GM19025 (cell line): ENCODE measurements around the gene UGT1A9.

ENCODE experiments used
- ATAC-seq: cut with Tn5 transposase; IDR thresholded peaks from one replicate; pipeline ENCODE4 v1.9.1; 2021; ENCODE audit warnings: mild to moderate bottlenecking, low read depth, moderate library complexity; ENCODE audit not compliant: unreplicated experiment

The UGT1A9 gene

DNA sequence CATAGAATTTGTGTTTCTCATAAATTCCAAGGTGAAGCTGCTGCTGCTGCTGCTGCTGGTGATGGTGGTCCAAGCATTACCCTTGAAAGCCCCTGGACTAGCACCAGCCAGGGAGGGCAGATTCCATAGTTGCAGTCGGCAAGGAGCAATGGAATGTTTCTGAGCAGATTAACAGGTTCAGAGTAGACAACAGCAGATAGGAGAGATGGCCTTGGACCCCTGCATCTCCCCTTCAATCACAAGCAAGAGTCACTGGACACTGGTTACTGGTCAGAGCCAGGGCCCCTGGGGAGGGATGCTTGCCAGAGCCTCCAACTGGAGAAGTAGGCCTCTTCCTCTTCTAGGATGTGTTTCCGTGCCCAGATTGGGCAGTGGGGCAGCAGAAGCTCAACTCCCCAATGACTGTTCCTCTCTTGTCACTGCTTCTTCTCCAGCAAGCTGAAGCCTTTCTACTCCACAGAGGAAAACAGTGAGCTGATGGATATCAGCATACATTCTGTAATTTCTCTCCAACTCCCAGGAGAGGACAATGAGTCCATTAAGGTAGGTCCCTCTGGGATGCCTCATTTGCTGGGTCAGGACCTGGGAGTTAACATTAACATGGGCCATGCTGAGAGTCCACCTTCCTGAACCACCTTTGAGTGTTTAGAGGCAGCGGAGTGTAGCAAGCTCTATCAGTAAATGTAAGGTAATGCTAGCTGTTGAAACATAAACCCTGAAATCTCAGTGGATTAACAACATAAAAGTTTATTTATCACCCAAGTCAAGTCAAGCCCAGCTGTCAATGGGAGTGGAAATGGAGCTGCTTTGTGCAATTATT lies 141.7 kb downstream of the UGT1A9 start:
- no peak for ATAC-seq

GRCh38 chr2:233814056-233814835 lies 142.5 kb downstream of the UGT1A9 start:
- no peak for ATAC-seq

- no peak for ATAC-seq
These were observed 144.2 kb downstream of the UGT1A9 start for GRCh38 chr2:233815861-233816260.

GRCh38 chr2:233816334-233816733 lies 144.6 kb downstream of the UGT1A9 start:
- no peak for ATAC-seq

- ATAC-seq, result no peak
These were observed 145.1 kb downstream of the UGT1A9 start for GRCh38 chr2:233816771-233817170.

GRCh38 chr2:233817361-233817911 lies 145.7 kb downstream of the UGT1A9 start:
- no peak for ATAC-seq

DNA sequence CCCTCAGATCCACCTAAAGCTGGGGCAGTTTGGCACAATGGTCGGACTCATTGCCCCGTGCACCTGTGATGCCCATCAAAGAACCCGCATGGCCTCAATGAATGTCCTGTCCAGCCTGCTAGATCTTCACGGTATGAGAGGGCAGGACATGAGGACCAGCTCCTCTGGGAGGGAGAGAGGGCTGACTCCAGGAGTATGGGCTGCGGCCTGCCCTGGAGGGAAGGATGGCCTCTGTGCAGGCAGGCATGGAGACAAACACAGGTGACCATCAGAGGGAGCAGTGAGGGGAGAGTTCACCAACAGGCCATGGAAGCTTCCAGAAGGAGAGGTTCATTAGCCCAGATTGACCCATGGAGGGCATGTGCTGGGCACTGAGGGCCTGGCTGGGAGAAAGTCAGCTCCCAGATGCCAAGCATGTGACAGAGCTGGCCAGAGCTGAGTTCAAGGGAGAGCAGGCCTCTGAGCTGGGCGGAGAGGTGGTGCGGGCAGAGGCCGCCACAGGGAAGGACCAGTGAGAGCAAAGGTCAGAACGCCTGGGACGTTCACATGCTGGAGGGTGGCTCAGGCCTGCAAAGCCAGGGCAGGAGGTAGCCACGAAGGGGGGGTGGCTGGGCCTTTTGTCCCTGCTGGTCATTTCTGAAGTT lies 146.4 kb downstream of the UGT1A9 start:
- ATAC-seq, result no peak

DNA sequence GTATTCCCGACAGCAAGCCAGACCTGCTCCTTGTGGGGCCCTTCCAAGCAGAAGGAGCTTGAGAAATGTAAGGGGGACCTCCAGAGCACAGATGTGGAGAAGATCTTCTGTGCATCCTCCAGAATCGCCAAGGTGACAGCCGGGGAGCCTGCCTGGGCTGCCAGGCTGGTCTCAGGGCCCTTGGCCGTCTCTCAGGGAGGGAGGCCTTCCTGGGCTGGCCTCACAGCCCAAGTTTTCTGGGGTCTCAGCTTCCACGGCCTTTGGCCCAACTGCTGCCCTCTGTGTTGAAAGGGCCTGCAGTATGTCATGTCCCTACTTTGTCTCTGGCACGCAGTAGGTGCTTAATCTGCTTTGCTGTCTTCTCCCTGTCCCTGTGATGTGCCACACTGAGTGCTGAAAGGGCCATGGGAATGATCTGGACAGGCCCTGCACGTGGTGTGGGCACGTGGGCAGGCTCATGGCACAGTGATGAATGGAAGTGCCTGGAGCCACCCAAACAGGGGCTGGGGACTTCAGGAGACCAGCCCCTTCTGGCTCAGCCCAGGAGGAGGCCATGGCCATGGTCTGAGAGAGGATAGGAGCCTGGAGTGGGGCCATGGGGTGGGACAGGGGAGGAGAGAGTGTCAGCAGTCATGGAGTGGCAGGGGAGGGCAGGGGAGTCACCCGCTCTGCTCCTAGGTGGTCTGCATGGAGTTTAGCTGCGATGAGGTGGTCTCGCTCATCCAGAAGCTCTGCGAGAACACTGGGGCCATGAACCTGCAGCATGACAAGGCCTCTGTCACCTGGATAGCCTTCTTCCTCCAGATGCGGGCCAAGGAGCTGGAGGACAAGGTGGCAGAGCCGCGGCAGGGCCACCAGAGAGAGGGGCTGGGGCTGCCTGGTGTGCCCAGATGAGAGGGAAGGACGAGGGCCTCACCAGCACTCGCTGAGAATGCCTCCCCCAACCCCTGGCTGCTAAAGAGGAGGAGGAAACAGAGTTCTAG lies 147.2 kb downstream of the UGT1A9 start:
- no peak for ATAC-seq

DNA sequence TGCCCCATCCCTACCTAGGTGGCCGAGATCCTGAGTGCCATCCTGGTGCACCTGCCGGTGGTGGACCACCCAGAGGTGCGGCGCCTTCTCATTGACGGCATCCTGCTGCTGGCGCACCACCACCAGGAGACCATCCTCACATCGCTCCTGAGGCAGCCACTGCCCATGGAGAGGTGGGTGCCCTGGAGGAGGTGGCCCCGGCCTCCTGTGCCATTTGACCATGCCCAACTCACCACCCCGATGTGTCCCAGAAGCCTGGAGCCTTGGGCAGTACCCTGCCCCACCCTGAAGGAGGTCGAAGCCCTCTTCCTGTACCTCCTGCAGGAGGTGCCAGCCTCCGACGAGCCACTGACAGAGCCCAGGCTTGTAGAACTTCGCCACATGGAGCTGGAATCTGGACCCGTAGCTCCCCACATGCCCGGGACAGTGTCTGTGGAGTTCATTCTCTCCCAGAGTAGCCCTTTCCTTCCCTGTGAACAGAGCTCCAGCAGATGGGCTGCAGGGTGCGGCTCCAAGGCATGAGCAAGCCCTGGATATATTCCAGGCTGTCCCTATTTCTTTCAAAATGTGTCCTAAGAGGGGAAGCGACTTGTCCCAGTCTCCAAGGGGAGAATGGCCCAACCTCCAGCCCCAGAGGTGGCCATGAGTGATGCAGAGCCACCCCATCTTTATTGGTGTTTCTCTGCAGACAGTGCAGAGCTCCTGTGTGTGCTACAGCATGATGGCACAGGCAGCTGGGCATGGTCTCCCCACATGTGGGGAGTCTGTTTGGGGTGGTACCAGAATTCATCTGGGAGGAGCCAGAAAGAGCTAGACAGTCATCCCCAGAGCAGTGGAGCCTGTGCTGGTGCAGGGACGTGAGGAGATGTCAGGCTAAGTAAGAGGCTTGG lies 148.4 kb downstream of the UGT1A9 start:
- ATAC-seq, result no peak

GRCh38 chr2:233820774-233821105 lies 149.0 kb downstream of the UGT1A9 start:
- ATAC-seq, result no peak

DNA sequence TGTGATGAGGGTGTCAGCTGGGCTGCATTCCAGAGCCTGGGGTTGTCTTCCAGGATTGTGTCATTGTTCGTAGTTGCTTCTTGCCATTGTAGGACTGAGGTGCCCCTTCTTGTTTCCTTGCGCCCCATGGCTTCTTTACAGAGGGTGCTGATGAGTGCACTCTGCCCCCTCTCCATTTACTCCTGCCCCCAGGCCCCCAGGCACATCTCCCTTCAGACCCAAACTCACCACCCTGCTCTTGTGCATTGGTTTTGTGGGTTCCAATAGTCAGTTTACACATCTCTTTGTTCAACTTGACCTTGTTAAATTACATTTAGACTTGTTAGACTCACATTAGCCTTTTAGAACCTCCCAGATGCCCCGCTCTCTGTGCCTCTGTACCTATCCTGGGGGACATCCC lies 149.5 kb downstream of the UGT1A9 start:
- ATAC-seq, result no peak

DNA sequence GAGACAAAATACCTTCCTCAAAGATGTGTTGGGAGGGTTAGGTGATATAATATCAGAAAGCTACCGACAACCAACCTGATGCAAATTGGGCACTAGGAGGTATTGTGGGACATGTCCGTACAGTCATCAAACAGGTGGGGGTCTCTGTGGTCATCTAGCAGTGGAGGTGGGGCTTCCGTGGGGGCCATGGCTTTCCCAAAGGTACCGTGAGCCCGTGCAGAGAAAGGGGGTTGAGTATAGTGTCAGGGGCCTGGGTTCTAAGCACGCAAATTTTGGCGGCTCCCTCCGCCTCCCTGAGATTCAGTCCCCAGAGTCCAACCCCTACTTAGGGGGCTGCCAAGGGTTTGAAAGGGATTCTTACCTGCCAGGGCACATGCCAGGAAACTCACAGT lies 150.0 kb downstream of the UGT1A9 start:
- ATAC-seq, result no peak

- ATAC-seq, result no peak
These were observed 150.5 kb downstream of the UGT1A9 start for GRCh38 chr2:233822101-233822771.
